A172 (cell line): ENCODE data around the gene RERE. TPM values are rescaled to one million over a fixed set of nuclear protein-coding genes. Genes with fewer than 3 reads are reported as not detected.
"Not testable (repeated sequence)": the region's sequence is repeated elsewhere in the genome, so short reads cannot be mapped to it uniquely, and the experiment has no call there.

Experiments used
- DNase-seq: peaks from one replicate; pipeline ENCODE4 v3.0.0-alpha.2; 2015; ENCODE audit warnings: low spot score
- total RNA-seq: library from RNA; depleted of rRNA; stranded (reverse); fragments of >200 nt; shearing (Covaris generic); gene quantifications from 2 replicates; pipeline ENCODE4 v1.2.3, GENCODE V29; 2014

Gene RERE
- total RNA-seq, 1 experiment from 2014 or later = 7.0 TPM

GRCh38 chr1:8844501-8845006 is 27.1 kb upstream of the RERE start:
- no peak for DNase-seq

- DNase-seq = no peak
Measured at GRCh38 chr1:8841395-8841794, 24.0 kb upstream of the RERE start.

GRCh38 chr1:8839990-8840389 is 22.6 kb upstream of the RERE start:
- no peak for DNase-seq

GRCh38 chr1:8835941-8836643 is 18.7 kb upstream of the RERE start:
- no peak for DNase-seq

- DNase-seq = no peak
Measured at GRCh38 chr1:8831340-8831739, 13.9 kb upstream of the RERE start.

GRCh38 chr1:8830732-8831131 is 13.3 kb upstream of the RERE start:
- DNase-seq = not testable (repeated sequence)

- peak; percentile 87 for DNase-seq
Measured at GRCh38 chr1:8825985-8826481, 8.6 kb upstream of the RERE start.

- DNase-seq = no peak
Measured at GRCh38 chr1:8823295-8823664, 5.8 kb upstream of the RERE start.

- peak; percentile 78 for DNase-seq
Measured at GRCh38 chr1:8822373-8823294, 5.2 kb upstream of the RERE start.

GRCh38 chr1:8821084-8821483 is 3.6 kb upstream of the RERE start:
- DNase-seq = no peak

- not testable (repeated sequence) for DNase-seq
Measured at GRCh38 chr1:8818789-8819188, 1.3 kb upstream of the RERE start.

GRCh38 chr1:8818325-8818775 is 910 bp upstream of the RERE start:
- no peak for DNase-seq

- DNase-seq = no peak
Measured at GRCh38 chr1:8816831-8817411, 519 bp downstream of the RERE start.

- no peak for DNase-seq
Measured at GRCh38 chr1:8816264-8816663, 1.2 kb downstream of the RERE start.

- no peak for DNase-seq
Measured at GRCh38 chr1:8815582-8816151, 1.8 kb downstream of the RERE start.

GRCh38 chr1:8814865-8815264 is 2.6 kb downstream of the RERE start:
- DNase-seq = no peak

GRCh38 chr1:8813991-8814390 is 3.4 kb downstream of the RERE start:
- no peak for DNase-seq

- DNase-seq = no peak
Measured at GRCh38 chr1:8813016-8813763, 4.2 kb downstream of the RERE start.

GRCh38 chr1:8812081-8812480 is 5.4 kb downstream of the RERE start:
- DNase-seq = no peak

GRCh38 chr1:8810987-8811386 is 6.5 kb downstream of the RERE start:
- DNase-seq = no peak

- no peak for DNase-seq
Measured at GRCh38 chr1:8809342-8809736, 8.1 kb downstream of the RERE start.
